ENCODE data around the gene B4GALNT2.
"Not testable (repeated sequence)": the region's sequence is repeated elsewhere in the genome, so short reads cannot be mapped to it uniquely, and the experiment has no call there.

Gene B4GALNT2

DNA sequence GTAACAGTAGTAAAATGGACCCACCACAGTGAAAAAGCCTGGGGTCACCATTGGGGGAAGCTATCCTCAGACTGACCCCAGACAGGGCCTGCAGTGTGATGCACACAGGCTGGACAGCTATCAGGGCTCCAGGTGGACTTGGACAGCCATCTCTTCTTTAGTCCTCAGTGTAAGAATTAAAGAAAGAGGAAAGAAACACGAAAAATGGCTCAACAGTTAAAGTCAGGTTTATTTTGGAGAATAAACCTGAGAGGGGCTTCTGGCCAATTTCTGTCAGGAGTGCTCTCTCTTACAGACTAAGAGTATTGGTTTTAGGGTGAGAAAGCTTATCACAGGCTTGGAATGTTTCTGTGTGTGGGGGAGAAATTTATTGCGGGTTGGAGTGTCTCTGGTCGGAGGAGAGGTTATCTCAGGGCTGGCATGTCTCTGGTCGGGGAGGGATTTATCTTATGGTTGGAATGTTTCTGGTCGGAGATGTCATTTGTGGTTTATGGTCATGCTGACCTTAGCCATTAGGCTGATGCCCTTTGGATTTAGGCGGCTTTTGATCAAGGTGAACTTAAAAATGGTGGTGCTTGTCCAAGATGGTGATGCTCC, 10.8 kb upstream of the B4GALNT2 start:
- DNase-seq (ENCODE audit: low spot score) = no peak

DNA sequence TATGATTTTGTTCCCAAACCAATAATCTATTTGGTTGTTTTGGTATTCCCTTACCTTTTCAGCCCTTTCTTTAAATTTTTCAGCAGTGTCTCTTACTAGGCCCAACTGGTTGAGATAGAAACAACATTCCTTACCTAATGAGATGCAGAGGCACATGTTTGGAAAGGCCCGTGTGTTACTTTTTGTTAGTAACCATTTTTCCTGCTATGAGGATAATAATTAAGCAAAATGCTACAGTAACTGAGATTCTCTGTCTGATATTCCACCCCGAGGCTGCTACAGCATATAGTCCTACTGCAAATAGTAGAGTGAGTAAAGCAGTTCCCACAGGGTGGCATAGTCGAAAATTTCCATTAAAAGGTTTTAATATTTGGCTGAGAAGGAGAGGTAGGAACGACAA, 10.0 kb upstream of the B4GALNT2 start:
- no peak for DNase-seq (ENCODE audit: low spot score)

DNA sequence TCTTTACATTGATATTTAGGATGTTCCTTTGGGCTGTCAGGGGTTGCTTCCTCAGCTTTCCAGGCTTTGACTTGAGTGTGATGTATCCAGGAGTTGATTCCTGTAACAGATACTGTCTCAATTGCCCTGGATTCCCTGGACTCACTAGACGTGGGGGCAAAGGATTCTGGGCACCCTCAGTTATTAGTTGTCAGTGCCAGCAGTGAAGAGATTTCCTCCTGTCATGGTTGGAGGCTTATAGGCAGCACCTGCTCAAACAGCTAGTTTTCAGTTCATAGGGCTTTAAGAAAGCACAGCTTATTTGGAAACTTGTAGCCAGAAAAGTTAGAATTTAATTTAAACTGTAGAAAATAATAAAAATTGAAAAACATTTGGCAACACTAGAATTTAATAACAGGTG, 9.5 kb upstream of the B4GALNT2 start:
- DNase-seq (ENCODE audit: low spot score) = no peak

DNA sequence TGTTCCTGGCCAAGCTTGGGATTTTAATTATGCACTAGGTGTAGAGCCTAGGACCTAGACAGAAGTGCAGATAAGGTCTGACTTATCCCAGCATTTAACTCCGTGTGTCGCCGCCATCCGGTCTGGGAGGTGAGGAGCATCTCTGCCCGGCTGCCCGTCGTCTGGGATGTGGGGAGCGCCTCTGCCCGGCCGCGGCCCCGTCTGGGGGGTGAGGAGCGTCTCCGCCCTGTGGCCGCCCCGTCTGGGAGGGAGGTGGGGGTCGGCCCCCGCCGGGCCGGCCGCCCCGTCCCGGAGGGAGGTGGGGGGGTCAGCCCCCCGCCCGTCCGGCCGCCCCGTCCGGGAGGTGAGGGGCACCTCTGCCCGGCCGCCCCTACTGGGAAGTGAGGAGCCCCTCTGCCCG, 7.1 kb upstream of the B4GALNT2 start:
- DNase-seq (ENCODE audit: low spot score) = no peak

DNA sequence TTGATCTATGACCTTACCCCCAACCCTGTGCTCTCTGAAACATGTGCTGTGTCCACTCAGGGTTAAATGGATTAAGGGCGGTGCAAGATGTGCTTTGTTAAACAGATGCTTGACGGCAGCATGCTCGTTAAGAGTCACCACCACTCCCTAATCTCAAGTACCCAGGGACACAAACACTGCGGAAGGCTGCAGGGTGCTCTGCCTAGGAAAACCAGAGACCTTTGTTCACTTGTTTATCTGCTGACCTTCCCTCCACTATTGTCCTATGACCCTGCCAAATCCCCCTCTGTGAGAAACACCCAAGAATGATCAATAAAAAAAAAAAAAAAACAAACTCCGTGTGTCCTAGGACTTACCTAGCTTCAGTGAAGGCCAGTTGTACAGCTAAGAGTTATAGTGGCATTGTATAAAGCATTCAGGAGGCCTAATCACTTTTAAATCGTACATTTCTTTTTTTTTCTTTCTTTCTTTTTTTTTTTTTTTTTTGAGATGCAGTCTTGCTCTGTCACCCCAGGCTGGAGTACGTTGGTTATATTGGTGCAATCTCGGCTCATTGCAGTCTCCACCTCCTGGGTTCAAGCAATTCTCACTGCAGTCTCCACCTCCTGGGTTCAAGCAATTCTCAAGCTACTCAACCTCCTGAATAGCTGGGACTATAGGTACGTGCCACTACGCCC, 6.2 kb upstream of the B4GALNT2 start:
- not testable (repeated sequence) for DNase-seq (ENCODE audit: low spot score)

DNA sequence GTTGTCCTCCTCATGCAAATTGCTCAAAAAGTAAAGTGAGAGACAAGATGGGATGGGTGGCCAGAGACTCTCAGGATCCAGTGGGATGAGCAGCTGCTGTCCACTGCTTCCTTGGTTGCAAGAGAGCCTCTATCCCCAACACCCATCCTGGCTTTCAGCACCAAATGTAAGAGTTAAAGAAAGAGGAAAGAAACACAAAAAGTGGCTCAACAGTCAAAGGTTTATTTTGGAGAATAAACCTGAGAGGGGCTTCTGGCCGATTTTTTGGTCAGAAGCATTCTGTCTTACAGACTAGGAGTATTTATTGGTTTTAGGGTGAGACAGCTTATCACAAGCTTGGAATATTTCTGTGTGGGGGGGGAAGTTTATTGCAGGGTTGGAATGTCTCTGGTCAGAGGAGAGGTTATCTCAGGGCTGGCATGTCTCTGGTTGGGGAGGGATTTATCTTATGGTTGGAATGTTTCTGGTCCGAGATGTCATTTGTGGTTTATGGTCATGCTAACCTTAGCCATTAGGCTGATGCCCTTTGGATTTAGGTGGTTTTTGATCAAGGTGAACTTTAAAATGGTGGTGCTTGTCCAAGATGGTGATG, 3.1 kb upstream of the B4GALNT2 start:
- not testable (repeated sequence) for DNase-seq (ENCODE audit: low spot score)

DNA sequence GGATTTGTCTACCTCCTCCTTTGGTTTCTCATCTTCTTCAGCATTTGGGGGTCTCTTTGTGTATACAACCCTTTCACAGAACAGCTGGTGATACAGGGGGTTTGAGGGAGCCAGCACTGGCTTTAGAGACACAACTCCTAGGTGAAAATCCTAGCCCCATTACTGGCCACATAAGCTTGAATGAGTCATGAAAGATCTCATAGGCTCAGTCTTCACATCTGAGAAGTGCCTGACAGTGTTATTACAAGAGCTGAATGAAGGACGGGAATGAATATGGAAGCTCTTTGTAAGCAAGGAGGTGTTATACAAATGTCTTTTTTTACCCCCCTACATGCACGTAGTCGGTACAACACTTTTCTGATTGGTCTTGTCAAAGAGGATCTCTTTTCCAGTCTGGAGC, 1.7 kb upstream of the B4GALNT2 start:
- no peak for DNase-seq (ENCODE audit: low spot score)

DNA sequence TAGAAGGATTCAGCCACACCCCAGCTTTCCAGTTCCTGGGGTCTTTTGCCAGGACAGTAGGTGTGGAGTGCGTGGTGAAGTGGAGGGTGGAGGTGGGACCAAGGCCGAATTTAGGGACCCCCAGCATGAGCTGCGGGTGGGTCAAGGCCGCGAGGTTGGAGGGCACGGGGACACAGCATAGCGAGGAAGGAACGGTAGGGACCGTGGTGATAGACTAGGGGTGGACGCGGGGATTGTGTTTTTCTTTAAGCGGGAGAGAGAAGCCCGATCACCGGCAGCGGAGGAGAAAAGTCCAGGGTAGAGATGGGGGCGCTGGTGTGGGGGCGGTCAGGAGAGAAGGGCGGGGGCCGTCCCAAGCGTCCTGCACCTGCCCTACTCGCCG, 261 bp upstream of the B4GALNT2 start:
- no peak for DNase-seq (ENCODE audit: low spot score)

DNA sequence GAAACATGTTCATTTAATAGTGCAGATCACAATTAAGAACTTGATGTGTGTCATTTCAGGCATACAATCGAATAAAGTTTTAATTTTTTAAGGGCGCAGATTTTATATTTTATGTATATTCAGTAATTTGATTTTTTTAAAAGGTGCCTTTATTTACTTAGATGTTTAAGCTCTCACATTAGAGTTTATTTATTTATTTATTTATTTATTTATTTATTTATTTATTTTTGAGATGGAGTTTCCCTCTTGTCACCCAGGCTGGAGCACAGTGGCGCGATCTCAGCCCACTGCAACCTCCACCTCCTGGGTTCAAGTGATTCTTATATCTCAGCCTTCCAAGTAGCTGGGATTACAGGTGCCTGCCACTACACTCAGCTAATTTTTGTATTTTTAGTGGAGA, 3.8 kb downstream of the B4GALNT2 start:
- DNase-seq (ENCODE audit: low spot score) = no peak

DNA sequence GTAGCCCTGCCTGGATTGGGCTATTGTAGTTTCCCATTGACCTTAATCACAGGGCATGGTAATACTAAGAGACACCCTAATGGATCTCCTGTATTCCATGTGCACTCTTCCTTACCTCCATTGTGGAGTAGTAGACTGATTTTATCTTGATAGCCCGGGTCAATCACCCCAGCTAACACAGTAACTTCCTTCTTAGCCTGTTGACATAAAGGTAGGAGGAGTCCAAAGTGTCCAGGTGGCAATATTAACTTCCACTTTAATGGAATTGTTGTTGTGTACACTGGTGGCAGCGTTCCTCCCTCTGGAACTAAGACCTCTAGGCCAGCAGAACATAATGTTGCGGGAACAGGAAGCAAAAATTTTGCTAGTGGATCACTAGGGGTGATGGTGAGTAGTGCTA, 13.1 kb downstream of the B4GALNT2 start:
- DNase-seq (ENCODE audit: low spot score) = not testable (repeated sequence)

DNA sequence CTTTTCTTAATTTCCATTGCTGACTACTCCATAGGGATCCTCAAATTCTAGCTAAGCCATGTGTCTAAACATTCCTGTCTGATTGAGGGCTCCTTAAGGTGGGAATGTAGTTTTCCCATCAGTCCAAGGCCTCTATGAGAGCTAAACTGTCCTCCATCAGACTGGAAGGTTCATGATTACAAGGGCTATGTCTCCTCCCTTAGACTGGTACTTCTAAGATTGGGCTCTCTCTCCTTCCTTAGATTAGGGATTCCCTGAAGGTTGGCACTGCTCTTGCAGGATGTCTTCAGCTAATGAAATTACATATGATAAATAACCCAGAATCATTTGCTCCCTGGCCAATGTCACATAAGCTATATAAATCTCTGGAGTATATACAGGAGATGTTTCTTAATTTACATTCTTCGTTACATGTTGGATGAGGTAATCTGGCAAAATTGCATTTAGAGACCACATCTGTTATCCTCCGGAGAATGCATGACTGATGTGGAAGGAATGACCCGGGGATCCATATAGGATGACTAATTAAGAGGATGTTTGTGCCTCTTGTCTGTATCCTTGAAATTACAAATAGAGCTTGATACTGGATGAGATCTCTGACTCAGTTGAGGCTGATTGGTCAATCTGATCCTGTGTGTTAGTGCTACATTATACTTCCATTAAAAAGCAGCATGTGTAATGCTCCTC, 14.2 kb downstream of the B4GALNT2 start:
- no peak for DNase-seq (ENCODE audit: low spot score)

DNA sequence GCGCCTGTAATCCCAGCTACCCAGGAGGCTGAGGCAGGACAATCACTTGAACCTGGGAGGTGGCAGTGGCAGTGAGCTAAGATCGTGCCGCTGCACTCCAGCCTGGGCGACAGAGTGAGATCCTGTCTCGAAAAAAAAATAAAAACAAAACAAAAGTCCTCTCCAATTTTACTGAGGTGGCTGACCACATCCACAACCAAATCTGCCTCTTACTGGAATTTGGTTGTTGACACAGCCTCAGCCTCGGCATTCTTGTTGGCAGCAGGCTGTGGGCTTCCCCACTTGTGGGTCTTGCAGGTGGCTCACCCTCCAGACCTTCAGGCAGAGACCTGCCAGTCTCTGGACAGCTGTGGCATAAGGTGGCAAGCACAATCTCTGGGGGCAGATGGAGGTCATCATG, 15.6 kb downstream of the B4GALNT2 start:
- no peak for DNase-seq (ENCODE audit: low spot score)

DNA sequence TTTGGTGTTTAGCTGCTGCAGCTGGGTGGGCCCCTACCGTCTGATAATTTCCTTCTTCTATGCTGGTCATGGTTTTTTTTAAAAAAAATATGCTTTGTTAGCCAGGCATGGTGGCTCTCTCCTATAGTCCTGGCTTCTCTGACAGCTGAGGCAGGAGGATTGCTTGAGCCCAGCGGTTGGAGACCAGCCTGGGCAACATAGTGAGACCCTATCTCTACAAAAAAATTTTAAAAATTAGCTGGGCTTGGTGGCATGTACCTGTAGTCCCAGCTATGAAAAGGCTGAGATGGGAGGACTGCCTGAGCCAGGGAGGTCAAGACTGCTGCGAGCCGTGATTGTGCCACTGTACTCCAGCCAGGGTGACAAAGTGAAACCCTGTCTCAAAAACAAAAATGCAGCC, 19.4 kb downstream of the B4GALNT2 start:
- DNase-seq (ENCODE audit: low spot score) = no peak

DNA sequence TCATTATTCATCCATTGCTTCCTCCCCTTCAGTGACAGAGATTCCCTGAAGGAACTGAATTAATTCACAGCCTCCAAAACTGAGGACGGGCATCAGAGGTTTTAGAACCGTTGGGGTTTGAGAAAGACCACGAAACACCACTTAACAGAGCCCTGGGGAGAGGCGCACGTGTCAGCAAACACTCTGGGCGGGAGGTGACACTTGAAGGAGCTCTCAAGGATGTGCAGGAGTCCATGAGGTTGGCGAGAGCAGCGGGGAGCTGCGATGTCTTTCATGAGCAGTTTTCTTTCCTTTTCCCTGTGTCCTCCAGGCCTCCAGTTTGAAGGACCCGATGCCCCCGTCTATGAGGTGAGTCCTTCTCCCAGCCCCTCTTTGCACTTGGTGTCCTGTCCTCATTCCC, 23.7 kb downstream of the B4GALNT2 start:
- no peak for DNase-seq (ENCODE audit: low spot score)

DNA sequence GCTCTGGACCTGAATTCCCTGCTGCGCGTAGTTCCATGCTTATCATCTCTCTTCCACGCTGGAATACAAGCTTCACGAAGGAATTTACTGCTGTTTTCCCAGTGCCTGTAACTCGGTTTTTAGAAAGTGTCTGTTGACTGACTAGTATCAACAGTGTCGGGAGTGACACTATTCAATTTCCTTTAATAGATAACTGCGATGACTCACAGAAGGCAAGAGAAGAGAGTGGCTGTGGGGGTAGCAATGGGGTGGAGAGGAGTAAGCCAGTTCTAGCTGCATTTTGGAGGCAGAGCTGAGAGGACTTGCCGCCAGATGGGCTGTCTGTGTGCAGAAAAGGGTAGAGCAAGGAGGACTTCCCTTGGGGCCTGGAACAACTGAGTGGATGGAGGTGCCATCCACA, 25.2 kb downstream of the B4GALNT2 start:
- no peak for DNase-seq (ENCODE audit: low spot score)

DNA sequence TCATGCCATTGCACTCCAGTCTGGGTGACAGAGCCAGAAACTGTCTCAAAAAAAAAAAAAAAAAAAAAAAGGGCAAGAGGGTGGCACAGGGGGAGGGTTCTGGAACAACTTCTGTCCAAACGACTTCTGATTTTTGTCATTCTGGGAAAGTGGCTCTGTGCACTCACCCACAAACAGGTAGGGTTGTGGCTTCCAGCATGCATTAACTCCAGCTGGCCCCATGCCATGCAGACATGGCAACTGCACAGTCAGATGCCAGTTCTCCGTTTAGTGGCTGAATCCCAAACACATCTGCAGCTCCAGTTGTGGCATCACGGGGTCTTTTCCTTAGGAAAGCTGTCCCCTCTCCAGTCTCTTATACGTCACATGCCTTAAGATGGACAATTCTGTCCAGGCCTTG, 30.3 kb downstream of the B4GALNT2 start:
- no peak for DNase-seq (ENCODE audit: low spot score)

DNA sequence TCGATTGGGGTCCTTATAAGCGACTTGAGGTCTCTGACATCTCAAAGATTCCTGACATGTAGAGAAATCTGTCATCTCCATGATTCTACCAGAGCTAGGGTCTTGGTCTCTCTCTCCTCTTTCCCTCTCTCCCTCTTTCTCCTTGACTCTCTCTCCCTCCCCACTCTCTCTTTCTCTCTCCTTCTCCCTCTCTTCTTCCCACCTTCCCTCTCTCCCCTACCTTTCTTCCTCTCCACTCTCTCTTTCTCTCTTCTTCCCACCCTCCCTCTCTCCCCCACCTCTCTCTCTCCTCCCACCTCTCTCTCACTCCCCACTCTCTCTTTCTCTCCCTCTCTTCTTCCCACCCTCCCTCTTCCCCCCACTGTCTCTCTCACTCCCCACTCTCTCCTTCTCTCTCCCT, 32.6 kb downstream of the B4GALNT2 start:
- no peak for DNase-seq (ENCODE audit: low spot score)

DNA sequence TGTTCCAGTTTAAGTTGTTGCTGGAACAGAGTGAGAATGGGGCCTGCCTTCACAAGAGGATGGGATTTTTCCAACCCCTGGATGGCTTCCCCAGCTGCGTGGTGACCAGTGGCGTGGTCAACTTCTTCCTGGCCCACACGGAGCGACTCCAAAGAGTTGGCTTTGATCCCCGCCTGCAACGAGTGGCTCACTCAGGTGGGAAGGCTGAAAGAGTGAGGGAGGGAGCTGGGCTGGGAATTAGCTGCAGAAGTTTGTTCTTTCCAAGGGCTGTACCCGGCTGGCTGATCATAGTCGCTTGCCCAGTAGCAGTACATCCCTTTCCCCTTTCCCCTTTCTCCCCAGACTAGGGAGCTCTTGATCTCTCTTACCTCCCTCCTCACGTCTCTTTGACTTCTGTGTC, 36.1 kb downstream of the B4GALNT2 start:
- no peak for DNase-seq (ENCODE audit: low spot score)

DNA sequence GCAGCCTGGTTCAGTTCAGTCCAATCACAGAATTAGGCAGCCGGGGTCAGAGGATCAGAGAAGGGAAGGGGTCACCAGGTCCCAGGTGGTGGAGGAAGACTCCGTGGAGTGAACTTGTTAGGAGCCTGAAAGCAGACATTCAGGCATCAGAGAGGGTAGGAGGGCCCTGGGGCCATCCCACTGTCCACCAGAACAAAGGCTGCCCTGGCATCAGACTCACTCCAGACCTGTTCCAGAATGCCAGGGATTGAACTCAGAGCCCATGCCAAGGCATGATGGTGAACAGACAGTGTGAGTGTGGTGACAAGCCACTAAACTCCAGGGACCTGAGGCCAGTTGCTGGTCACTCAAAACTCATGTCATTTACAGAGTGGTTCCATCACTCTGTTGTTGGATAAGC, 37.6 kb downstream of the B4GALNT2 start:
- DNase-seq (ENCODE audit: low spot score) = no peak

DNA sequence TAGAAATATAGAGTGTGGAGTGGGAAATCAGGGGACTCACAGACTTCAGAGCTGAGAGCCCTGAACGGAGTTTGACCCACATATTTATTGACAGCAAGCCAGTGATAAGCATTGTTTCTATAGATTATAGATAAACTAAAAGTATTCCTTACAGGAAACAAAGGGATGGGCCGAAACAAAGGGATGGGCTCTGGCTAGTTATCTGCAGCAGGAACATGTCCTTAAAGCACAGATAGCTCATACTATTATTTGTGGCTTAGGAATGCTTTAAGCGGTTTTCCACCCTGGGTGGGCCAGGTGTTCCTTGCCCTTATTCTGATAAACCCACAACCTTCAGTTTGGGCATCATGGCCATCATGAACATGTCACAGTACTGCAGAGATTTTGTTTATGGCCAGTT, 38.1 kb downstream of the B4GALNT2 start:
- DNase-seq (ENCODE audit: low spot score) = not testable (repeated sequence)

DNA sequence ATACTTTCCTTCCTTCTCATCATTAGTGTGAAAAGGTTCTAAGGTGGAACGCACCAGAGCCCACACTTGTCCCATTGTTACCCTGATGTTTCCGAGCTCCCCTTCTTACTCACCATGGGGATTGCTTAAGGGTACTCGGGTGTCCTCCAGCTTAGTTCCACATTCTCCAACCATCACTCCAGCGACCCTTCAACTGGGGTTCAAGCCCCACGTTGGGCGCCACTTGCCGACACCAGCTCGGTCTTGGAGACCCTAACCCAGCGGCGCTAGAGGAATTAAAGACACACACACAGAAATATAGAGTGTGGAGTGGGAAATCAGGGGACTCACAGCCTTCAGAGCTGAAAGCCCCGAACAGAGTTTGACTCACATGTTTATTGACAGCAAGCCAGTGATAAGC, 43.4 kb downstream of the B4GALNT2 start:
- not testable (repeated sequence) for DNase-seq (ENCODE audit: low spot score)

DNA sequence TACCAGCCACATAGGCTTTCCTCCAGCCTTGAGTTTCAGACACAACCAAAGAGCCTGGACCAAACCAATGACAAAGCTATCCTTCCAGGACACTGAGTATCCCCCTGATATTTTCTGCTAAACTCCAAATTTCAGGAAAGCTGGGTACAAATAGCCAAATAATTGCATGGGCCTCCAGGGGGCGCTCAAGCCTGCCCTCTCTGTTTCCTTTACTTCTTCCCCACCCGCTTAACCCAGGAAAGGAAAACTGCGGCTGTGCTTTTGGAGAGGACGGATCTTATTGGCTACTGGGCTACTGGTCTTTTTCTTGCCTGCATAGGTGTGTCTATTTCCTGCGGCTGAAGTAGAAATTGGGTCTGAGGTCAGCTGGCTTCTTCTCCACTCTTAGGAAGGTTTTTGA, 47.7 kb downstream of the B4GALNT2 start:
- DNase-seq (ENCODE audit: low spot score) = peak; percentile 84

DNA sequence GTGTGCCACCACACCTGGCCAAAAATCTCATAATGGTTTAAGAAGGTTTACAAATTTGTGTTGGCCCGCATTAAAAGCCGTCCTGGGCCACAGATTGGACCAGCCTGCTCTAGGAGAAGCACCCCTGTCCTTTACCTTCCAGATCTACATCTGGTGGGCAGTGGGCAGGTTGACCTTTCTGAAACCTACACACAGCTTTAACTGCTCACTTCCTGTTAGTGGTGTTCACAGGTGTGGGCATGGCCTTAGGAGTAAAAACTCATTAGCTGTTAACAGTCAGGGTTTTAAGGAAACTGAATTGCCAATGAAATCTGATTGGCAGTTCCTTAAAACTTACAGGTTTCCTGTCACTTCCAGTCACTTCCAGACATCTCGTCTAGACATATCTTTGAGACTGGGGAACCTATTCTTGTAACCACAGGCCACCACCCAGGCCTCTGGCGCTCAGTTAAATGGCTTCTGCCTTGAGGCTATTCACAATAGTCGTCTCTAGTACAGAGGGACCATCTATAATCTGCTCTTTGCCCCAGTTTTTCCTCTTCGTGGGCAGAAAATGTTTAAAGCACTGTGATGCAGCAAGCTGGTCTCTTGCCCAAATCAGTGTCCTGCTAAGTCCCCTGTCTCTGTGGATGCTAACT, 48.5 kb downstream of the B4GALNT2 start:
- no peak for DNase-seq (ENCODE audit: low spot score)
